ENCODE results near the gene PDE7B. TPM values are rescaled to one million over a fixed set of nuclear protein-coding genes. Genes with fewer than 3 reads are reported as not detected.

PDE7B gene
- polyA plus RNA-seq, 1 of the 3 experiments (the other 2 are of a cell fraction) = 1.9 TPM

DNA sequence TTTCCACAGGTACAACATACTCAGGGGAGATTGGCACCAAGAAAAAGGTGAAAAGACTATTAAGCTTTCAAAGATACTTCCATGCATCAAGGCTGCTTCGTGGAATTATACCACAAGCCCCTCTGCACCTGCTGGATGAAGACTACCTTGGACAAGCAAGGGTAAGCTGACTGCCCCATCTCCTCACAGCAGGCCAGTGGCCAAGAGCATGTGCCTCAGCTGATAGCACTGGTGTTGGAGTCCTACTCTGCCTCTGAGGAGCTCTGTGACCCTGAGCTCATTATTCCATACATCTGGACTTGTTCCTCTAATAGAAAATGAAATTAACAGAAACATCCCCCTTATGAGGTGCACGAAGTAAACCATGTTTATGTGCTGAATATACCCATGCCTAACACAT is 295.8 kb downstream of the PDE7B start:
- Histone ChIP-seq H3K27ac (ENCODE audit: low read depth in 2 of 2, low read length in 1 of 2) (no peak overlapping the region), H3K4me2 (no peak overlapping the region), H3K4me1 (ENCODE audit: control insufficient read depth in 1 of 2, insufficient read depth in 2 of 2, low read depth in 1 of 2, low read length in 1 of 2) (peaks cover 0 to 10% of the 10 kb centered on the region in 2 experiments; a peak in 2 of 4 replicates), H3K79me2 (ENCODE audit: insufficient read depth) (no peaks in the 10 kb centered on the region), H3K36me3 (replicated peaks in 1 of 2; ENCODE audit: control insufficient read depth in 1 of 2, insufficient read depth in 2 of 2, low read length in 1 of 2) (peaks cover 0 to 8% of the 10 kb centered on the region in 2 experiments), H3F3A (replicated peaks; ENCODE audit: insufficient read depth) (no peaks in the 10 kb centered on the region), H3K27me3 (ENCODE audit: insufficient read depth) (no peaks in the 10 kb centered on the region), H2AFZ (ENCODE audit: low read depth) (no peak overlapping the region), H3K9ac (no peak overlapping the region), H3K9me3 (no peaks in the 10 kb centered on the region), H3K9me2 (no peaks in the 10 kb centered on the region), H4K20me1 (ENCODE audit: insufficient read depth) (no peaks in the 10 kb centered on the region), H3K4me3 (ENCODE audit: low read depth in 2 of 2, low read length in 1 of 2) (no peak overlapping the region)
- no peak for DNase-seq
- 78% methylated on average over 2 of the region's 2 CpGs for WGBS (ENCODE audit: low lambda C conversion rate)
- TF ChIP-seq, protein P1, sequence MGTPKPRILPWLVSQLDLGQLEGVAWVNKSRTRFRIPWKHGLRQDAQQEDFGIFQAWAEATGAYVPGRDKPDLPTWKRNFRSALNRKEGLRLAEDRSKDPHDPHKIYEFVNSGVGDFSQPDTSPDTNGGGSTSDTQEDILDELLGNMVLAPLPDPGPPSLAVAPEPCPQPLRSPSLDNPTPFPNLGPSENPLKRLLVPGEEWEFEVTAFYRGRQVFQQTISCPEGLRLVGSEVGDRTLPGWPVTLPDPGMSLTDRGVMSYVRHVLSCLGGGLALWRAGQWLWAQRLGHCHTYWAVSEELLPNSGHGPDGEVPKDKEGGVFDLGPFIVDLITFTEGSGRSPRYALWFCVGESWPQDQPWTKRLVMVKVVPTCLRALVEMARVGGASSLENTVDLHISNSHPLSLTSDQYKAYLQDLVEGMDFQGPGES (IDR thresholded peaks at IDR 0.05; ENCODE audit: low read depth, low read length) = no peak
- TF ChIP-seq, protein P2, sequence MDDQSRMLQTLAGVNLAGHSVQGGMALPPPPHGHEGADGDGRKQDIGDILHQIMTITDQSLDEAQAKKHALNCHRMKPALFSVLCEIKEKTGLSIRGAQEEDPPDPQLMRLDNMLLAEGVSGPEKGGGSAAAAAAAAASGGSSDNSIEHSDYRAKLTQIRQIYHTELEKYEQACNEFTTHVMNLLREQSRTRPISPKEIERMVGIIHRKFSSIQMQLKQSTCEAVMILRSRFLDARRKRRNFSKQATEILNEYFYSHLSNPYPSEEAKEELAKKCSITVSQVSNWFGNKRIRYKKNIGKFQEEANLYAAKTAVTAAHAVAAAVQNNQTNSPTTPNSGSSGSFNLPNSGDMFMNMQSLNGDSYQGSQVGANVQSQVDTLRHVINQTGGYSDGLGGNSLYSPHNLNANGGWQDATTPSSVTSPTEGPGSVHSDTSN (IDR thresholded peaks at IDR 0.05) = no peak
- POLR2A ChIA-PET = interaction anchor here (0.5 kb wide), 1 partner anchor 16 kb away, joined by 4 read pairs; no protein-coding TSS in a partner anchor
- CTCF ChIA-PET = interaction anchor here (1.5 kb wide), 1 partner anchor 79 kb away, joined by 6 read pairs; no protein-coding TSS in a partner anchor

DNA sequence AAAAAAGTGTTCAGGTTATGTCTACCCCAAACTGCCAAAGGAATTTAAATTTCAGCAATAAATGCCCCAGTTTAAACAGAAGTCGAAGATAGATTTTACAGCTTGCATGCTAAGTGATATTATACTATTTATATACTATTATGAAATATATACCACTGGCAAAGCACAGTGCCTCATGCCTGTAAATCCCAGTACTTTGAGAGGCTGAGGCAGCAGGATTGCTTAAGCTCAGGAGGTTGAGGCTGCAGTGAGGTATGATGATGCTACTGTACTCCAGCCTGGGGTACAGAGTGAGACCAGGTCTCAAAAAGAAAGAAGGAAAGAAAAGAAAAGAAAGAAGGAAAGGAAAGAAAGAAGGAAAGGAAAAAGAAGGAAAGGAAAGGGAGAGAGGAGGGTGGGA is 296.6 kb downstream of the PDE7B start:
- Histone ChIP-seq H3K36me3 (replicated peaks in 1 of 2; ENCODE audit: control insufficient read depth in 1 of 2, insufficient read depth in 2 of 2, low read length in 1 of 2) (peaks cover 0 to 8% of the 10 kb centered on the region in 2 experiments), H3K9ac (no peak overlapping the region), H3F3A (replicated peaks; ENCODE audit: insufficient read depth) (no peaks in the 10 kb centered on the region), H3K4me2 (no peak overlapping the region), H3K27me3 (ENCODE audit: insufficient read depth) (no peaks in the 10 kb centered on the region), H2AFZ (ENCODE audit: low read depth) (no peak overlapping the region), H3K9me3 (no peaks in the 10 kb centered on the region), H3K9me2 (no peaks in the 10 kb centered on the region), H3K27ac (ENCODE audit: low read depth in 2 of 2, low read length in 1 of 2) (no peak overlapping the region), H4K20me1 (ENCODE audit: insufficient read depth) (no peaks in the 10 kb centered on the region), H3K4me3 (ENCODE audit: low read depth in 2 of 2, low read length in 1 of 2) (no peak overlapping the region), H3K4me1 (ENCODE audit: control insufficient read depth in 1 of 2, insufficient read depth in 2 of 2, low read depth in 1 of 2, low read length in 1 of 2) (peaks cover 0 to 10% of the 10 kb centered on the region in 2 experiments; a peak in 2 of 4 replicates), H3K79me2 (ENCODE audit: insufficient read depth) (no peaks in the 10 kb centered on the region)
- DNase-seq = no peak
- CTCF ChIA-PET = interaction anchor here (1.5 kb wide), 1 partner anchor 78 kb away, joined by 6 read pairs; no protein-coding TSS in a partner anchor
- TF ChIP-seq RCOR1 (IDR thresholded peaks at IDR 0.05; ENCODE audit: low read length) = no peak
- TF ChIP-seq, protein P3, sequence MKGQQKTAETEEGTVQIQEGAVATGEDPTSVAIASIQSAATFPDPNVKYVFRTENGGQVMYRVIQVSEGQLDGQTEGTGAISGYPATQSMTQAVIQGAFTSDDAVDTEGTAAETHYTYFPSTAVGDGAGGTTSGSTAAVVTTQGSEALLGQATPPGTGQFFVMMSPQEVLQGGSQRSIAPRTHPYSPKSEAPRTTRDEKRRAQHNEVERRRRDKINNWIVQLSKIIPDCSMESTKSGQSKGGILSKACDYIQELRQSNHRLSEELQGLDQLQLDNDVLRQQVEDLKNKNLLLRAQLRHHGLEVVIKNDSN (IDR thresholded peaks at IDR 0.05; ENCODE audit: borderline replicate concordance, low read depth) = no peak
- TF ChIP-seq, protein P4, sequence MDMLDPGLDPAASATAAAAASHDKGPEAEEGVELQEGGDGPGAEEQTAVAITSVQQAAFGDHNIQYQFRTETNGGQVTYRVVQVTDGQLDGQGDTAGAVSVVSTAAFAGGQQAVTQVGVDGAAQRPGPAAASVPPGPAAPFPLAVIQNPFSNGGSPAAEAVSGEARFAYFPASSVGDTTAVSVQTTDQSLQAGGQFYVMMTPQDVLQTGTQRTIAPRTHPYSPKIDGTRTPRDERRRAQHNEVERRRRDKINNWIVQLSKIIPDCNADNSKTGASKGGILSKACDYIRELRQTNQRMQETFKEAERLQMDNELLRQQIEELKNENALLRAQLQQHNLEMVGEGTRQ (IDR thresholded peaks at IDR 0.05; ENCODE audit: borderline replicate concordance, low read depth, low read length) = no peak
- TF ChIP-seq NFIC (IDR thresholded peaks at IDR 0.05; ENCODE audit: borderline replicate concordance) = no peak
- no peak for TF ChIP-seq MEF2A (IDR thresholded peaks at IDR 0.05; ENCODE audit: borderline replicate concordance, low read depth)
- no peak for TF ChIP-seq CHD2 (IDR thresholded peaks at IDR 0.05; ENCODE audit: low read length, partially characterized antibody)
- TF ChIP-seq FOXJ3 (CRISPR knock-in tag; IDR thresholded peaks at IDR 0.05) = no peak
- TF ChIP-seq, protein P5, sequence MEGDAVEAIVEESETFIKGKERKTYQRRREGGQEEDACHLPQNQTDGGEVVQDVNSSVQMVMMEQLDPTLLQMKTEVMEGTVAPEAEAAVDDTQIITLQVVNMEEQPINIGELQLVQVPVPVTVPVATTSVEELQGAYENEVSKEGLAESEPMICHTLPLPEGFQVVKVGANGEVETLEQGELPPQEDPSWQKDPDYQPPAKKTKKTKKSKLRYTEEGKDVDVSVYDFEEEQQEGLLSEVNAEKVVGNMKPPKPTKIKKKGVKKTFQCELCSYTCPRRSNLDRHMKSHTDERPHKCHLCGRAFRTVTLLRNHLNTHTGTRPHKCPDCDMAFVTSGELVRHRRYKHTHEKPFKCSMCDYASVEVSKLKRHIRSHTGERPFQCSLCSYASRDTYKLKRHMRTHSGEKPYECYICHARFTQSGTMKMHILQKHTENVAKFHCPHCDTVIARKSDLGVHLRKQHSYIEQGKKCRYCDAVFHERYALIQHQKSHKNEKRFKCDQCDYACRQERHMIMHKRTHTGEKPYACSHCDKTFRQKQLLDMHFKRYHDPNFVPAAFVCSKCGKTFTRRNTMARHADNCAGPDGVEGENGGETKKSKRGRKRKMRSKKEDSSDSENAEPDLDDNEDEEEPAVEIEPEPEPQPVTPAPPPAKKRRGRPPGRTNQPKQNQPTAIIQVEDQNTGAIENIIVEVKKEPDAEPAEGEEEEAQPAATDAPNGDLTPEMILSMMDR (IDR thresholded peaks at IDR 0.05) = no peak
- no peak for TF ChIP-seq GATA2 (CRISPR knock-in tag; IDR thresholded peaks at IDR 0.05)
- TF ChIP-seq RAD21 (IDR thresholded peaks at IDR 0.05; ENCODE audit: low read length) = no peak
- TF ChIP-seq MXI1 (IDR thresholded peaks at IDR 0.05; ENCODE audit: low read depth, low read length) = no peak
- no peak for TF ChIP-seq SMC3 (IDR thresholded peaks at IDR 0.05; ENCODE audit: low read depth, low read length)
- no peak for TF ChIP-seq SIN3A (IDR thresholded peaks at IDR 0.05; ENCODE audit: borderline replicate concordance, low read depth, low read length)
- no peak for TF ChIP-seq GABPA (IDR thresholded peaks at IDR 0.05; ENCODE audit: low read depth)
- no peak for TF ChIP-seq TEAD4 (IDR thresholded peaks at IDR 0.05; ENCODE audit: borderline replicate concordance, insufficient read depth)
- TF ChIP-seq FOSL2 (IDR thresholded peaks at IDR 0.05; ENCODE audit: borderline replicate concordance, low read depth) = no peak
- TF ChIP-seq, protein P6, sequence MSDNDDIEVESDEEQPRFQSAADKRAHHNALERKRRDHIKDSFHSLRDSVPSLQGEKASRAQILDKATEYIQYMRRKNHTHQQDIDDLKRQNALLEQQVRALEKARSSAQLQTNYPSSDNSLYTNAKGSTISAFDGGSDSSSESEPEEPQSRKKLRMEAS (IDR thresholded peaks at IDR 0.05; ENCODE audit: low read depth) = no peak
- no peak for TF ChIP-seq RXRA (IDR thresholded peaks at IDR 0.05; ENCODE audit: borderline replicate concordance, low read depth)
- POLR2A ChIA-PET = interaction anchor here (0.5 kb wide), 1 partner anchor 16 kb away, joined by 4 read pairs; no protein-coding TSS in a partner anchor
- WGBS (ENCODE audit: low lambda C conversion rate) = 94% methylated on average over 1 of the region's 1 CpG

Measured in SK-N-SH (cell line).